NB4 (cell line): ENCODE results near the gene COPS6.

ENCODE experiments used
- CTCF ChIP-seq: IDR thresholded peaks from one replicate; pipeline ENCODE4 v1.5.1; 2012; ENCODE audit warnings: low read depth, low read length
- MAX ChIP-seq: IDR thresholded peaks from 2 replicates; pipeline ENCODE4 v1.6.1; 2011; ENCODE audit warnings: low read depth, low read length
- POLR2A ChIP-seq: IDR thresholded peaks from 2 replicates; pipeline ENCODE4 v1.6.1; 2011; ENCODE audit warnings: mild to moderate bottlenecking; ENCODE audit not compliant: insufficient read length; ENCODE audit errors: extremely low read depth

DNA sequence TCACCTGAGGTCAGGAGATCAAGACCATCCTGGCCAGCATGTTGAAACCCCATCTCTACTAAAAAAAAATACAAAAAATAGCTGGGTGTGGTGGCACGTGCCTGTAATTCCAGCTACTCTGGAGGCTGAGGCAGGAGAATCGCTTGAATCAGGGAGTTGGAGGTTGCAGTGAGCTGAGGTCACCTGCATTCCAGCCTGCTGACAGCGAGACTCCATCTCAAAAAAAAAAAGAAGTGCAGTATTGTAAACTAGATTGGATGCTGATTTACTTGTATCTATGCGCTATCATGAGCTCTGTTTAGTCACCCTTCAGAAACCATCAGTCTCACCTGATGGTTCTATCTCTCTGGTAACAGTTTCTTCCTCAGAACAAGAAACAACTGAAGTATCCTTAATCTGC is 25.4 kb upstream of the COPS6 start:
- no peak for TF ChIP-seq CTCF
- no peak for TF ChIP-seq MAX
- TF ChIP-seq POLR2A, result no peak
